Osteocyte (in vitro differentiated cells): ENCODE results near the gene TPMT. TPM values are rescaled to one million over a fixed set of nuclear protein-coding genes. Genes with fewer than 3 reads are reported as not detected.

Source experiments
- DNase-seq: peaks from one replicate; pipeline ENCODE4 v3.0.0; 2021; ENCODE audit warnings: mixed read lengths; ENCODE audit not compliant: unreplicated experiment; ENCODE audit errors: extremely low spot score
- H3K27ac Mint-ChIP-seq: one replicate; pipeline ENCODE4 v1.8.0; 2021; ENCODE audit warnings: mild to moderate bottlenecking, mixed read lengths; ENCODE audit not compliant: unreplicated experiment
- H3K27me3 Mint-ChIP-seq: one replicate; pipeline ENCODE4 v1.8.0; 2021; ENCODE audit warnings: mixed read lengths; ENCODE audit not compliant: unreplicated experiment
- H3K36me3 Mint-ChIP-seq: one replicate; pipeline ENCODE4 v1.8.0; 2021; ENCODE audit warnings: mixed read lengths; ENCODE audit not compliant: unreplicated experiment
- H3K4me1 Mint-ChIP-seq: one replicate; pipeline ENCODE4 v1.8.0; 2021; ENCODE audit warnings: mixed read lengths; ENCODE audit not compliant: unreplicated experiment
- H3K4me3 Mint-ChIP-seq: one replicate; pipeline ENCODE4 v1.8.0; 2021; ENCODE audit warnings: mild to moderate bottlenecking, moderate library complexity, mixed read lengths; ENCODE audit not compliant: unreplicated experiment
- H3K9me3 Mint-ChIP-seq: one replicate; pipeline ENCODE4 v1.8.0; 2021; ENCODE audit warnings: mixed read lengths; ENCODE audit not compliant: unreplicated experiment
- total RNA-seq: library from RNA; stranded (reverse); gene quantifications from 2 replicates; pipeline ENCODE4 v1.2.1, GENCODE V29; 2021
- TF ChIP-seq, protein P1 (sequence below): fragments of 200-600 bp; sonication (generic); IDR thresholded peaks from 2 replicates; pipeline ENCODE4 v1.5.0; 2021; ENCODE audit warnings: antibody characterized with exemption, mild to moderate bottlenecking, moderate library complexity

TPMT gene
- total RNA-seq, 1 donor from 2014 or later = 5.1 TPM

DNA sequence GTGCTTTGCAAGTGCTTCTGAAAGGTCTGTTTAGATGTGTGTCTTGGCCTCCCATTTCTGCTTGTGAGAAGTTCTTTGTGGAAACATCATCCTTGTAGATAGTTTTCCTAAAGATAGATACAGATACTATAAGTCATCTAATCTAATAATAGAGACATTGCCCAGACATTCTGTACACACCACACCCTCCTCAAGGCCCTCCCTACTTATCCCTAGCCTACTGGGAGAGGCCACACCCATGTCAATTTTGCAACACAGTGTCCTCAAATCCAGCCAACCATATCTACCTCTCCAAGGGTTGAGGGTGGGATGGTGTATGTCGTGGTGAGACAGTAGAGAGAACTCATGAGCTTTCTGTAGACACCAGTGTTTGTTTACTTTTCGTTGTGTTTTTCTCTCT lies 6.6 kb upstream of the TPMT start:
- H3K4me1 Mint-ChIP-seq = peaks cover 5% of the 10 kb centered on the region
- no peak for DNase-seq
- no peaks in the 10 kb centered on the region for H3K9me3 Mint-ChIP-seq
- TF ChIP-seq, protein P1, sequence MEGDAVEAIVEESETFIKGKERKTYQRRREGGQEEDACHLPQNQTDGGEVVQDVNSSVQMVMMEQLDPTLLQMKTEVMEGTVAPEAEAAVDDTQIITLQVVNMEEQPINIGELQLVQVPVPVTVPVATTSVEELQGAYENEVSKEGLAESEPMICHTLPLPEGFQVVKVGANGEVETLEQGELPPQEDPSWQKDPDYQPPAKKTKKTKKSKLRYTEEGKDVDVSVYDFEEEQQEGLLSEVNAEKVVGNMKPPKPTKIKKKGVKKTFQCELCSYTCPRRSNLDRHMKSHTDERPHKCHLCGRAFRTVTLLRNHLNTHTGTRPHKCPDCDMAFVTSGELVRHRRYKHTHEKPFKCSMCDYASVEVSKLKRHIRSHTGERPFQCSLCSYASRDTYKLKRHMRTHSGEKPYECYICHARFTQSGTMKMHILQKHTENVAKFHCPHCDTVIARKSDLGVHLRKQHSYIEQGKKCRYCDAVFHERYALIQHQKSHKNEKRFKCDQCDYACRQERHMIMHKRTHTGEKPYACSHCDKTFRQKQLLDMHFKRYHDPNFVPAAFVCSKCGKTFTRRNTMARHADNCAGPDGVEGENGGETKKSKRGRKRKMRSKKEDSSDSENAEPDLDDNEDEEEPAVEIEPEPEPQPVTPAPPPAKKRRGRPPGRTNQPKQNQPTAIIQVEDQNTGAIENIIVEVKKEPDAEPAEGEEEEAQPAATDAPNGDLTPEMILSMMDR = no peak
- no peak overlapping the region for H3K4me3 Mint-ChIP-seq
- H3K27ac Mint-ChIP-seq = no peak overlapping the region
- peaks cover 34% of the 10 kb centered on the region for H3K36me3 Mint-ChIP-seq
- H3K27me3 Mint-ChIP-seq = no peaks in the 10 kb centered on the region

DNA sequence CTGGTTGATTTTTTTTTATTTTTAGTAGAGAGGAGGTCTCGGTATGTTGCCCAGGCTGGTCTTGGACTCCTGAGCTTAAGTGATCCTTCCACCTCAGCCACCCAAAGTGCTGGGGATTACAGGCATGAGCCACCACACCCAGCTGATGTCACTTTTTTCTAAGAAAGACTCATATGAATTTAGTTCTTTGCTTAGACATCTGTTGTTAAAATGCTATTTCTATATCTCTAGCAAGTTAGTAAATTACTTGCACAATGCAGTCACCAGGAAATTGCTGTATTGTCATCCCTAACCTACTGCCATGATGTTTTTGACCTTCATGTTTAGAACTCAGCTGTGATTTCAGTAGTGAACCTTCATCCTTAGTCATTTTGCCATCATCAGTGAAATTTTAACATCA lies 6.0 kb upstream of the TPMT start:
- Mint-ChIP-seq H3K9me3 (no peaks in the 10 kb centered on the region), H3K4me1 (peaks cover 5% of the 10 kb centered on the region), H3K27ac (no peak overlapping the region), H3K4me3 (no peak overlapping the region), H3K27me3 (no peaks in the 10 kb centered on the region), H3K36me3 (peaks cover 34% of the 10 kb centered on the region)
- DNase-seq = no peak
- TF ChIP-seq, protein P1 = no peak

DNA sequence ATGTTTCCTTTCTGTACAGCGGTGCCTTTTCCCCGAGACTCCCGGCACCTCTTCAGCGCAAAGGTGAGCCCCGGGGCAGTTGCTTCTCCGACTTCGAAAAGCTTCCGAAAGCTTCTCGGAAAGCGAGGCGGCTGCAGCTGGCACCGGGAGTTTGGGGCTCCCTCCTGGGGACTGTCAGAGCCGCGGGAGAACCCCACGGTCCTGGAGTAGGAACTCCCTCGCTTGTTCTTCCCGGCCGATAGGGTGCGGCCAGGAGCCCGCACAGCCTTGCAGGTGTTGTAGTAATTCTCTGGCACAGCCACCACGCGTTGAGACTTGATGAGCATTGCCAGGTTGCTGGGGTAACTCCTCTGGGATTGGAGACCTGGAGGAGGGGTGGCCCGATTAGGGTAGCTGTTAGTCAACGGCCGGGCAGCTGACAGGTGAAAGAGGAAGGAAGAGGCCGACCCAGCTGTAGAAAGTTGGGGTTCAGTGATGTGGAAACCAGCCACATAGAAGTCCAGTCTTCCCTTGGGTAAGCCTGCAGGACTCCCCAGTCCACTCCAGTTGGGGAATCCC lies 1.1 kb upstream of the TPMT start:
- Mint-ChIP-seq H3K4me1 (peaks cover 16% of the 10 kb centered on the region), H3K9me3 (no peaks in the 10 kb centered on the region), H3K27ac (peak overlapping the region; percentile 59), H3K4me3 (peak overlapping the region; percentile 98), H3K27me3 (no peaks in the 10 kb centered on the region), H3K36me3 (peaks cover 6% of the 10 kb centered on the region)
- no peak for DNase-seq
- TF ChIP-seq, protein P1 = peak; percentile 32

DNA sequence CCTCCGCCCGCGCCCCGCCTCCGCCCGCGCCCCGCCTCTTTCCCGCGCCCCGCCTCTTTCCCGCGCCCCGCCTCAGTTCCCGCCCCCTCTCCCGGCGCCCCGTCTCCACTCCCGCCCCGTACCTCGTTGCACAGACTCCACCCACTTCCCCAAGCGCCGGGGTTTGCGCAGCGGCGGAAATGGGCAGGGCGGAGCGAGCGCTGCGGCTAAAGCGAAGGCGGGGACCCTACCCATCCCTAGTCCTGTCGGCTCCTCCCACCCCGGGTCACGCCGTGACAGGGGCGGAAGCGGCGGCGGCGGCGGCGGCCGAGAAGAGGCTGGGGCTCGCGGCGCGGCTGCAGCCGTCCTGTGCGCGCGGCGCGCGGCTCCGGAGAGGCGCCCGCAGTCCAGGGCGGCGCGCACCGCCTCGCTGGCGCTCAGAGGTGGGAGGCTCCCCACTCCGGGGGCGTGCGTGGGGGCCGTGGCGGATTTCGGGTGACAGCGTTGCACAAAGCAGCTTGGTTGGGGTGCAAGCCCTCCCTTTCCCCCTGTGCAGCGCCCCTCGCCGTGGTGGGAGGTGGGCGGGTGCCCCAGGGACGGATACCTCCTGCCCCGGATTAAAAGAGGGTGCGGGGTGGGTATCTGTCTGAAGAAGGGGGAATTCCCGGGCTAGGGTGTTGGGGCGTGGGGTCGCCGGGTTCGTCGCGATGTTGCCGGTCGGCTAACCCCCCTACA lies 430 bp upstream of the TPMT start, which contains the start of gene KDM1B:
TSS of gene KDM1B (plus strand) at position 273 of the 714 bp plus-strand sequence. CDS start 4,474 bp downstream, outside the sequence.
- Mint-ChIP-seq H3K9me3 (no peaks in the 10 kb centered on the region), H3K27ac (peak within 1 kb of the TSS; percentile 98), H3K36me3 (peaks cover 6% of the 10 kb centered on the region), H3K4me1 (peaks cover 16% of the 10 kb centered on the region), H3K27me3 (no peaks in the 10 kb centered on the region), H3K4me3 (peak within 1 kb of the TSS; percentile 98)
- TF ChIP-seq, protein P1 = no peak
- DNase-seq = peak; percentile 100

DNA sequence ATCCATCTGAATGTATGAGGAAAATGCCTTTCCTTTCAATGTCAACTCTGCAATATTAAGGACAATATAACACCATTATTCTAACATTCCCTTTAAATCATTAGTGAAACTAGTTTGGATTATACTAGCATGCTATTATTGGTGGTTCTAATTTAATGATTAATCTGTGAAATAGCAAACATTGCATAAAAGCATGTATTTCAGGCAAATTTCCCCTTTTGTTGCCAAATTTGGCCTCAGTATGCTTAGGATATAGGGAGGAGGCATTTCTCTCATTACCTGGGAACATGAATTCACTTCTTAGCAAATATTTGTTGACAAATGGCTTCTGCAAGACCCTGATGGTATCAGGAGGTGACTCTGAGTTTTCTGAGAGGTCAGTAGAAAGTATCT lies 1.6 kb downstream of the TPMT start:
- H3K36me3 Mint-ChIP-seq = no peaks in the 10 kb centered on the region
- H3K27ac Mint-ChIP-seq = no peak overlapping the region
- no peaks in the 10 kb centered on the region for H3K9me3 Mint-ChIP-seq
- H3K4me3 Mint-ChIP-seq = no peak overlapping the region
- no peak for DNase-seq
- peaks cover 16% of the 10 kb centered on the region for H3K4me1 Mint-ChIP-seq
- no peaks in the 10 kb centered on the region for H3K27me3 Mint-ChIP-seq
- TF ChIP-seq, protein P1 = no peak
